22Rv1 (cell line): Measurements from ENCODE around the gene METTL27.

ENCODE experiments used
- CTCF ChIP-seq: fragments of 450-650 bp; IDR thresholded peaks from 2 replicates; pipeline ENCODE4 v1.5.1; 2017; ENCODE audit warnings: mild to moderate bottlenecking
- ZFX ChIP-seq: fragments of 450-650 bp; IDR thresholded peaks from 2 replicates; pipeline ENCODE4 v1.6.1; 2017; ENCODE audit warnings: antibody characterized with exemption, borderline replicate concordance

DNA sequence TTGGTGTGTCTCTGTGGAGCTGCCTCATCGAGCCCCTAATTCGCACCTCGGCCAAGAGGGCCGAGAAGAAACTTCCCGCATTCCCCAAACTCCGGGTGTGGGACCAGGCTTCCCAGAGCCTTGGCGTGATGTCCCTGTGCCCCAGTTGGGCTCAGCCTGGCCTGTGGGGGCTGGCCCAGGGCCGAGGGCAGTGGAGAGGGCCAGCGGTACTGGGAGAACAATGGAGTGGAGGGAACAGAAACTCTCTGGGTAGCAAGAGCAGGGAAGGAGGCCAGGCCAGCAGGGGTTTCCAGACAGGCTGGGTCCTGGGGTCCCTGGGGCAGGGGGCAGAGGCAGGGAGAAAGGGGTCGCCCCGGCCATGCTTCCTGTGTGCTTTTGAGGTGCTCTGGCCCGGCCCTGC is 34.7 kb upstream of the METTL27 start:
- TF ChIP-seq CTCF (no peak), ZFX (no peak)
